ENCODE data around the gene MLH1. TPM values are rescaled to one million over a fixed set of nuclear protein-coding genes. Genes with fewer than 3 reads are reported as not detected.

The MLH1 gene
- polyA plus RNA-seq, 2 of the 4 experiments (the other 2 are of a cell fraction): 61.8 to 73.1 TPM

DNA sequence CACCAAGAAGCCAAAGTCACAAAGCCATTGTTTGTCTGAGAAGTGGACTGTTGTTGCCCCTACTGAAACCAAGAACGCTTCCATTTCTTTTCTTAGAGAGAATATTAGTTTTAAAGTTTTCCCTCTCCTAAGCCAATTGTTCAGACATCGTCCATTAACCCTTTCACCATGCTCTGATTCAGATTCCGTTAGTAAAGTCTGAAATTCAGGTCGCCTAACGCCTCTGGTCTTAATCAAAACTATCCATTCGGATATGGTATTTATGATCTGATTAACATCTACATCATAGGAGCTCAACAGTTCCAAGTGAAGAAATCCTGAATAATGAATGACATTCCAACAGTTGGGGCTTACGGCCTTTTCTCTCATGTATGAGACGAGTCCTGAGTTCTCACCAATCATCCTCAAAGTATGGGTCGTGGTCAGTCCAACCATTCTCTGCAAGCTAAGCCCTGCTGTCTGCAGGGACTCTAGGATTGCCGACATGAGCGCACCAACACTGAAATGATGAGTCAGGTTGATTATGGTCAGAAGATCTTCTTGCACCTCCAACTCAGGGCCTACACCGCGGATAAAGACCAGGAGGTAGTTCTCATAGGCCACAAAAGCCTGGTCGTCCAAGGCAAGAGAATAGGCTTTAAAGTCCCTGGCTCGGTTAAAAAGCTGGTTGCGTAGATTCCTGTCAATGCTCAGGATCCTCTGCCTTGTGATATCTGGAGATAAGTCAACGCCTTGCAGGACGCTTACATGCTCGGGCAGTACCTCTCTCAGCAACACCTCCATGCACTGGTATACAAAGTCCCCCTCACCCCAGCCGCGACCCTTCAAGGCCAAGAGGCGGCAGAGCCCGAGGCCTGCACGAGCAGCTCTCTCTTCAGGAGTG is 1.2 kb upstream of the MLH1 start:
- ChIA-PET CTCF (interaction anchor here (0.6 to 2.8 kb wide), 11 partner anchors 11 to 228 kb away, joined by 3 to 7 read pairs (median 3); no protein-coding TSS in a partner anchor), POLR2A (interaction anchor here (0.8 to 1.5 kb wide), 10 partner anchors 9 to 191 kb away, joined by 3 to 11 read pairs (median 4); no protein-coding TSS in a partner anchor)
- peaks cover 33% of the 10 kb centered on the region for H3K4me1 ChIP-seq
- peak overlapping the region; percentile 87 to 92 for H3K27ac ChIP-seq
- TF ChIP-seq, protein P1, sequence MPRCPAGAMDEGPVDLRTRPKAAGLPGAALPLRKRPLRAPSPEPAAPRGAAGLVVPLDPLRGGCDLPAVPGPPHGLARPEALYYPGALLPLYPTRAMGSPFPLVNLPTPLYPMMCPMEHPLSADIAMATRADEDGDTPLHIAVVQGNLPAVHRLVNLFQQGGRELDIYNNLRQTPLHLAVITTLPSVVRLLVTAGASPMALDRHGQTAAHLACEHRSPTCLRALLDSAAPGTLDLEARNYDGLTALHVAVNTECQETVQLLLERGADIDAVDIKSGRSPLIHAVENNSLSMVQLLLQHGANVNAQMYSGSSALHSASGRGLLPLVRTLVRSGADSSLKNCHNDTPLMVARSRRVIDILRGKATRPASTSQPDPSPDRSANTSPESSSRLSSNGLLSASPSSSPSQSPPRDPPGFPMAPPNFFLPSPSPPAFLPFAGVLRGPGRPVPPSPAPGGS (IDR thresholded peaks at IDR 0.05): no peak
- TF ChIP-seq MAFK (IDR thresholded peaks at IDR 0.05; ENCODE audit: partially characterized antibody): peak; percentile 94
- H3K9me3 ChIP-seq: no peaks in the 10 kb centered on the region
- peak overlapping the region; percentile 96 for H3K4me2 ChIP-seq
- DNase-seq (ENCODE audit: low read depth in 1 of 2, low spot score in 1 of 2): peak; percentile 8 to 48
- no peak for FAIRE-seq
- WGBS (ENCODE audit: missing lambda C conversion rate): 6% methylated on average over 23 of the region's 24 CpGs
- ATAC-seq: 0 out of 6 replicates have a peak, but pooled peaks of 1 of the 2 experiments have one; percentile 0
- H3K4me3 ChIP-seq: peak overlapping the region; percentile 61

GRCh38 chr3:36992806-36993325 is 452 bp upstream of the MLH1 start, which contains the start of gene EPM2AIP1:
TSS of gene EPM2AIP1 (minus strand) at chr3:36993131. CDS start at chr3:36993077, 54 bp downstream.
- Histone ChIP-seq H3K4me1 (peaks cover 33% of the 10 kb centered on the region), H3K4me3 (peak within 1 kb of the TSS; percentile 61), H3K27ac (peak within 1 kb of the TSS; percentile 90 to 92), H3K9me3 (no peaks in the 10 kb centered on the region), H3K4me2 (peak within 1 kb of the TSS; percentile 96)
- POLR2A ChIA-PET: interaction anchor here (0.6 to 1.5 kb wide), 15 partner anchors 10 to 191 kb away, joined by 3 to 11 read pairs (median 4); no protein-coding TSS in a partner anchor
- ATAC-seq: peak; percentile 96 to 98
- no peak for FAIRE-seq
- TF ChIP-seq ATOH8 (CRISPR knock-in tag; IDR thresholded peaks at IDR 0.05; ENCODE audit: low read depth) (0 out of 2 replicates have a peak, but pooled peaks have one; percentile 46), SMC3 (IDR thresholded peaks at IDR 0.05) (0 out of 3 replicates have a peak, but pooled peaks have one; percentile 17), CTCF (IDR thresholded peaks at IDR 0.05) (no peak), EHMT2 (IDR thresholded peaks at IDR 0.05; ENCODE audit: low read depth) (no peak), POLR2A (IDR thresholded peaks at IDR 0.05; ENCODE audit: low read length) (peak; percentile 85), KDM5A (IDR thresholded peaks at IDR 0.05) (peak; percentile 74; the same call in 1 of the 2 replicates), KDM1A (IDR thresholded peaks at IDR 0.05; ENCODE audit: low read depth) (no peak), RAD21 (conservative IDR thresholded peaks at IDR 0.05 in 1 of 2, IDR thresholded peaks at IDR 0.05 in 1 of 2) (0 out of 5 replicates have a peak, but pooled peaks of 1 of the 2 experiments have one; percentile 33), TP53 (CRISPR knock-in tag; IDR thresholded peaks at IDR 0.05) (0 out of 2 replicates have a peak, but pooled peaks have one; percentile 68), HOXB13 (CRISPR knock-in tag; IDR thresholded peaks at IDR 0.05; ENCODE audit: low read depth) (peak; percentile 64; the same call in 1 of the 2 replicates), ESRRA (IDR thresholded peaks at IDR 0.05; ENCODE audit: borderline replicate concordance, low read length) (no peak), JUN (IDR thresholded peaks at IDR 0.05) (peak; percentile 64 to 73; a peak in 3 of 5 replicates), HOXB5 (CRISPR knock-in tag; IDR thresholded peaks at IDR 0.05) (0 out of 2 replicates have a peak, but pooled peaks have one; percentile 59), NFE2L2 (conservative IDR thresholded peaks at IDR 0.05; ENCODE audit: low read length) (no peak), BHLHE40 (IDR thresholded peaks at IDR 0.05; ENCODE audit: low read depth, low read length) (no peak), ZSCAN20 (CRISPR knock-in tag; IDR thresholded peaks at IDR 0.05) (no peak), HMGXB4 (CRISPR knock-in tag; IDR thresholded peaks at IDR 0.05; ENCODE audit: borderline replicate concordance) (peak; percentile 26; the same call in 1 of the 2 replicates), EHF (CRISPR knock-in tag; IDR thresholded peaks at IDR 0.05) (peak; percentile 40; the same call in 1 of the 2 replicates), FOXS1 (CRISPR knock-in tag; IDR thresholded peaks at IDR 0.05) (peak; percentile 42; the same call in 1 of the 2 replicates), PHF8 (IDR thresholded peaks at IDR 0.05; ENCODE audit: borderline replicate concordance, low read depth) (peak; percentile 96)
- TF ChIP-seq, protein P2, sequence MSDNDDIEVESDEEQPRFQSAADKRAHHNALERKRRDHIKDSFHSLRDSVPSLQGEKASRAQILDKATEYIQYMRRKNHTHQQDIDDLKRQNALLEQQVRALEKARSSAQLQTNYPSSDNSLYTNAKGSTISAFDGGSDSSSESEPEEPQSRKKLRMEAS (IDR thresholded peaks at IDR 0.05): peak; percentile 67
- TF ChIP-seq, protein P3, sequence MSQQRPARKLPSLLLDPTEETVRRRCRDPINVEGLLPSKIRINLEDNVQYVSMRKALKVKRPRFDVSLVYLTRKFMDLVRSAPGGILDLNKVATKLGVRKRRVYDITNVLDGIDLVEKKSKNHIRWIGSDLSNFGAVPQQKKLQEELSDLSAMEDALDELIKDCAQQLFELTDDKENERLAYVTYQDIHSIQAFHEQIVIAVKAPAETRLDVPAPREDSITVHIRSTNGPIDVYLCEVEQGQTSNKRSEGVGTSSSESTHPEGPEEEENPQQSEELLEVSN (IDR thresholded peaks at IDR 0.05; ENCODE audit: borderline replicate concordance, low read depth): peak; percentile 79; the same call in 1 of the 2 replicates
- TF ChIP-seq, protein P1 (IDR thresholded peaks at IDR 0.05): peak; percentile 88; the same call in 2 of the 3 replicates
- under 1% methylated on average over 43 of the region's 48 CpGs for WGBS (ENCODE audit: missing lambda C conversion rate)
- DNase-seq (ENCODE audit: low read depth in 1 of 2, low spot score in 1 of 2): peak in 1 of 2 experiments; percentile 100
- CTCF ChIA-PET: interaction anchor here (0.6 to 2.1 kb wide), 10 partner anchors 11 to 227 kb away, joined by 3 to 6 read pairs (median 4); no protein-coding TSS in a partner anchor

All from A549 (cell line).